ENCODE results near the gene KIF26B.

GRCh38 chr1:245688536-245689453, 534.0 kb downstream of the KIF26B start:
- no peak for TF ChIP-seq CTCF (IDR thresholded peaks at IDR 0.05)
- no peak for TF ChIP-seq NR1H2 (CRISPR knock-in tag; IDR thresholded peaks at IDR 0.05)
- no peak for TF ChIP-seq MYBL2 (CRISPR knock-in tag; IDR thresholded peaks at IDR 0.05)
- no peak for TF ChIP-seq ATF2 (CRISPR knock-in tag; IDR thresholded peaks at IDR 0.05; ENCODE audit: borderline replicate concordance, low read depth)
- no peak for TF ChIP-seq USF1 (CRISPR knock-in tag; IDR thresholded peaks at IDR 0.05)
- TF ChIP-seq IRF1 (CRISPR knock-in tag; IDR thresholded peaks at IDR 0.05), result no peak
